Right lobe of liver (tissue), 6 donors: Measurements from ENCODE around the gene CUL3. TPM values are rescaled to one million over a fixed set of nuclear protein-coding genes. Genes with fewer than 3 reads are reported as not detected.

Experiments used
- ATAC-seq, 4 donors: fragments of 200-7000 bp; cut with Tn5 transposase; one replicate each; pipeline ENCODE4 v1.9.1; 2020; ENCODE audit warnings: mild to moderate bottlenecking in 4 of 4, moderate library complexity in 4 of 4
- DNase-seq, 3 donors: peaks; one replicate each; pipeline ENCODE4 v3.0.0-alpha.2; 2020
- H3K27ac ChIP-seq, 3 donors: fragments of 200-600 bp; one replicate each; pipeline ENCODE4 v1.8.0; 2022
- H3K27me3 ChIP-seq, 2 donors: fragments of 200-600 bp; one replicate each; pipeline ENCODE4 v1.8.0; 2022
- H3K36me3 ChIP-seq, 4 donors: fragments of 200-600 bp; sonication (generic) in 1 of 4; one replicate each; pipeline versions ENCODE4 v1.5.1 to v1.8.0; 2017 to 2022; ENCODE audit warnings: control low read depth in 1 of 4
- H3K4me1 ChIP-seq, 4 donors: fragments of 200-600 bp; sonication (generic) in 1 of 4; one replicate each; pipeline versions ENCODE4 v1.5.1 to v1.8.0; 2017 to 2022; ENCODE audit warnings: control low read depth in 1 of 4
- H3K4me3 ChIP-seq, 3 donors: fragments of 200-600 bp; one replicate each; pipeline ENCODE4 v1.8.0; 2022
- H3K9me3 ChIP-seq, 4 donors: fragments of 200-600 bp; sonication (generic) in 1 of 4; one replicate each; pipeline versions ENCODE4 v1.5.1 to v1.8.0; 2017 to 2022; ENCODE audit warnings: control low read depth in 1 of 4
- CTCF ChIP-seq, 4 donors: fragments of 200-600 bp in 3 of 4; fragments of 450-650 bp in 1 of 4; IDR thresholded peaks; one replicate each; pipeline versions ENCODE4 v1.5.1 to v1.8.0; 2016 to 2022; ENCODE audit warnings: antibody characterized with exemption in 4 of 4, mild to moderate bottlenecking in 2 of 4
- POLR2A ChIP-seq: fragments of 450-650 bp; IDR thresholded peaks from one replicate; pipeline ENCODE4 v1.6.1; 2017; ENCODE audit warnings: antibody characterized with exemption, mild to moderate bottlenecking
- WGBS: methylation state at CpG from one replicate; pipeline ENCODE4 v1.1.6; 2018; ENCODE audit warnings: low coverage, low lambda C conversion rate; ENCODE audit not compliant: insufficient coverage; ENCODE audit errors: missing lambda C conversion rate; 5-methylcytosine and 5-hydroxymethylcytosine counted together
- intact Hi-C, 2 donors: fragments of 100-400 bp; cut with DNase I; formaldehyde crosslinking; loops; one replicate each; pipeline versions ENCODE4 v1.11.2 to v1.14.1; 2022
- total RNA-seq, 6 experiments: library from RNA; depleted of rRNA in 2 of 6; stranded (reverse); fragments of >200 nt in 2 of 6; fragmentation: NEBNext Ultra II Directional in 3 of 6; extraction: Animal tissue kit (Norgen Biotek cat#: 25700) in 3 of 6; gene quantifications; one replicate each; pipeline versions ENCODE4 v1.1.0 to v1.2.4, GENCODE V29; 2016 to 2023
- donor health status: DM: no; HTN: yes; CAD: no.
- donor health status: DM: no; HTN: no; CAD: no.
- donor health status: DM: no; HTN: no; CAD: no.
- donor health status: DM: no; HTN: yes; CAD: no.
- donor health status: DM: no; HTN: yes; CAD: no.

Gene CUL3
- total RNA-seq, 6 experiments from 2014 or later: 30.3 to 46.2 (median 40.3) TPM

- Histone ChIP-seq H3K4me1 (peaks cover 0 to 64% (median 17%) of the 10 kb centered on the region in 4 donors), H3K9me3 (no peaks in the 10 kb centered on the region), H3K36me3 (no peaks in the 10 kb centered on the region), H3K27me3 (no peaks in the 10 kb centered on the region), H3K27ac (no peak overlapping the region), H3K4me3 (no peak overlapping the region)
- WGBS: 20% methylated on average over 3 of the region's 3 CpGs
- intact Hi-C loops: no loop called here
- ATAC-seq (no peak), DNase-seq (no peak)
- TF ChIP-seq CTCF (IDR thresholded peaks at IDR 0.05): no peak
- no peak for TF ChIP-seq POLR2A
Measured at GRCh38 chr2:224574423-224575084, 10.6 kb downstream of the CUL3 start.

- WGBS: 95% methylated on average over 1 of the region's 1 CpG
- H3K27ac ChIP-seq: no peak overlapping the region
Measured at GRCh38 chr2:224573724-224574123, 11.4 kb downstream of the CUL3 start.

GRCh38 chr2:224572338-224572737 lies 12.8 kb downstream of the CUL3 start:
- H3K4me1 ChIP-seq: peaks cover 0 to 73% (median 23%) of the 10 kb centered on the region in 4 donors

More at GRCh38 chr2:224573724-224574123, 11.4 kb downstream of the CUL3 start:
- Histone ChIP-seq H3K4me1 (peaks cover 0 to 63% (median 21%) of the 10 kb centered on the region in 4 donors), H3K36me3 (no peaks in the 10 kb centered on the region), H3K4me3 (no peak overlapping the region), H3K9me3 (no peaks in the 10 kb centered on the region), H3K27me3 (no peaks in the 10 kb centered on the region)
- intact Hi-C loops: no loop called here
- DNase-seq (no peak), ATAC-seq (no peak)
- TF ChIP-seq CTCF (IDR thresholded peaks at IDR 0.05): no peak
- no peak for TF ChIP-seq POLR2A

GRCh38 chr2:224570328-224570993 lies 14.7 kb downstream of the CUL3 start:
- Histone ChIP-seq H3K9me3 (no peaks in the 10 kb centered on the region), H3K27ac (no peak overlapping the region), H3K4me3 (no peak overlapping the region), H3K36me3 (no peaks in the 10 kb centered on the region), H3K4me1 (peaks cover 0 to 70% (median 21%) of the 10 kb centered on the region in 4 donors), H3K27me3 (no peaks in the 10 kb centered on the region)
- DNase-seq (no peak), ATAC-seq (peak in 1 of 4 donors; percentile 11)
- WGBS: 30% methylated on average over 4 of the region's 4 CpGs
- no peak for TF ChIP-seq POLR2A
- TF ChIP-seq CTCF (IDR thresholded peaks at IDR 0.05): no peak
- intact Hi-C loops: no loop called here

More at GRCh38 chr2:224572338-224572737, 12.8 kb downstream of the CUL3 start:
- 78% methylated on average over 4 of the region's 4 CpGs for WGBS
- no peak for TF ChIP-seq CTCF (IDR thresholded peaks at IDR 0.05)
- no peak for TF ChIP-seq POLR2A
- ATAC-seq: no peak
- intact Hi-C loops: no loop called here
- no peak for DNase-seq
- Histone ChIP-seq H3K36me3 (no peaks in the 10 kb centered on the region), H3K27me3 (no peaks in the 10 kb centered on the region), H3K4me3 (no peak overlapping the region), H3K9me3 (no peaks in the 10 kb centered on the region), H3K27ac (no peak overlapping the region)
